ENCODE measurements around the gene ECHDC1. TPM values are rescaled to one million over a fixed set of nuclear protein-coding genes. Genes with fewer than 3 reads are reported as not detected.
"Not testable (repeated sequence)": the region's sequence is repeated elsewhere in the genome, so short reads cannot be mapped to it uniquely, and the experiment has no call there.

The ECHDC1 gene
- total RNA-seq, 1 experiment from 2014 or later: 102 TPM

DNA sequence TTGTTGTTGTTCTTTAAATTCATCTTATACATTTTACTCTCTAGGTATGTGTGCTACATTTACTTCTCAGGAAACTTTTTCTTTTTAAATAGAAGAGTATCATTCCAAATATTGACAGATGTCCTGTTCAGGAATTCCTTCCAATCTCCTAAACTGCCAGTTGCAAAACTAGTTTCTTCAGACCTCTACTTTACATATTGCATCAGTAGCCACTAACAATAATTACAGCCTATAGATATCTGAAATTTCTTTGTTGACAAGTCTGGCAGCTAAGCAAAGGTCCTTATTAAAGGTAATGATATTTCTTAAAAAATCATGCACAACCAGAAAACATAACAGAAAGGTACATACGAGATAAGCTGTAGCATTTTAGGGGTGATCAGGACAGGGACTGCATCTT, 4.5 kb downstream of the ECHDC1 start:
- POLR2A ChIA-PET (ENCODE audit: low non-redundant PET): no interaction called here
- no peaks in the 10 kb centered on the region for H3K9me3 ChIP-seq (ENCODE audit: low read depth, low read length, poor library complexity, severe bottlenecking)
- intact Hi-C loops (cut with micrococcal nuclease; ENCODE audit: unreplicated experiment): no loop called here
- no peak for DNase-seq (ENCODE audit: low spot score)
- no peaks in the 10 kb centered on the region for H3K36me3 ChIP-seq (ENCODE audit: insufficient read depth, low read length, poor library complexity, severe bottlenecking)
- no peaks in the 10 kb centered on the region for H3K27me3 ChIP-seq (replicated peaks; ENCODE audit: insufficient read depth, low read depth, low read length, poor library complexity)
- peaks cover 26% of the 10 kb centered on the region for H3K4me1 ChIP-seq (ENCODE audit: insufficient read depth, low read length, poor library complexity, severe bottlenecking)
- TF ChIP-seq EZH2 (IDR thresholded peaks at IDR 0.05; ENCODE audit: borderline replicate concordance, low read depth, low read length, poor library complexity, severe bottlenecking): no peak
- TF ChIP-seq CTCF (conservative IDR thresholded peaks at IDR 0.05; ENCODE audit: low read depth, low read length): no peak
- H3K4me3 ChIP-seq (ENCODE audit: low read depth, low read length, poor library complexity, severe bottlenecking): no peak overlapping the region
- H3K27ac ChIP-seq (ENCODE audit: low read depth, low read length, poor library complexity, severe bottlenecking): no peak overlapping the region
- no TSS peak for BruUV-seq (replicated peaks)
- CTCF ChIA-PET: interaction anchor here (0.5 kb wide), 1 partner anchor 177 kb away, joined by 11 read pairs; no protein-coding TSS in a partner anchor

- Histone ChIP-seq H3K36me3 (ENCODE audit: insufficient read depth, low read length, poor library complexity, severe bottlenecking) (peaks cover 14% of the 10 kb centered on the region), H3K4me3 (ENCODE audit: low read depth, low read length, poor library complexity, severe bottlenecking) (no peak overlapping the region), H3K27me3 (replicated peaks; ENCODE audit: insufficient read depth, low read depth, low read length, poor library complexity) (no peaks in the 10 kb centered on the region), H3K27ac (ENCODE audit: low read depth, low read length, poor library complexity, severe bottlenecking) (no peak overlapping the region), H3K9me3 (ENCODE audit: low read depth, low read length, poor library complexity, severe bottlenecking) (no peaks in the 10 kb centered on the region), H3K4me1 (ENCODE audit: insufficient read depth, low read length, poor library complexity, severe bottlenecking) (no peaks in the 10 kb centered on the region)
- no TSS peak for BruUV-seq (replicated peaks)
- intact Hi-C loops (cut with micrococcal nuclease; ENCODE audit: unreplicated experiment): no loop called here
- no peak for TF ChIP-seq EZH2 (IDR thresholded peaks at IDR 0.05; ENCODE audit: borderline replicate concordance, low read depth, low read length, poor library complexity, severe bottlenecking)
- TF ChIP-seq CTCF (conservative IDR thresholded peaks at IDR 0.05; ENCODE audit: low read depth, low read length): no peak
- POLR2A ChIA-PET (ENCODE audit: low non-redundant PET): no interaction called here
- DNase-seq (ENCODE audit: low spot score): no peak
- CTCF ChIA-PET: no interaction called here
Measured at GRCh38 chr6:127332383-127332961, 10.9 kb downstream of the ECHDC1 start.

DNA sequence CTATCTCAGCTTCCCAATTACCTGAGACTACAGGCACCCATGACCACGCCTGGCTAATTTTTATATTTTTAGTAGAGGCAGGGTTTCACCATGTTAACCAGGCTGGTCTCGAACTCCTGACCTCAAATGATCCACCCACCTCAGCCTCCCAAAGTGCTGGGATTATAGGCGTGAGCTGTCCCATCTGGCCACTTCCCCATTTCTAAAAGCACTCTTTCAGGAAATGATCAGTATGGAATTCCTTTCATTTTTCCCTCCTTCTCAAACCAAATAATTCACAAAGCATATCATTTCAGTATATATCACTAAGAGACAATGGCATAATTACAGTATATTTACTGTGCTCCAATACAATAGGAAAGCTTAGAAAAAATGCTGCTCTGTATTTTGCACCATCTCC, 12.2 kb downstream of the ECHDC1 start:
- BruUV-seq (replicated peaks); POLR2A ChIA-PET (ENCODE audit: low non-redundant PET); H3K9me3 ChIP-seq (ENCODE audit: low read depth, low read length, poor library complexity, severe bottlenecking); CTCF ChIA-PET; H3K27me3 ChIP-seq (replicated peaks; ENCODE audit: insufficient read depth, low read depth, low read length, poor library complexity); H3K4me3 ChIP-seq (ENCODE audit: low read depth, low read length, poor library complexity, severe bottlenecking); intact Hi-C loops (cut with micrococcal nuclease; ENCODE audit: unreplicated experiment); H3K4me1 ChIP-seq (ENCODE audit: insufficient read depth, low read length, poor library complexity, severe bottlenecking); H3K27ac ChIP-seq (ENCODE audit: low read depth, low read length, poor library complexity, severe bottlenecking); DNase-seq (ENCODE audit: low spot score): not testable (repeated sequence)
- peaks cover 15% of the 10 kb centered on the region for H3K36me3 ChIP-seq (ENCODE audit: insufficient read depth, low read length, poor library complexity, severe bottlenecking)

- CTCF ChIA-PET: no interaction called here
- Histone ChIP-seq H3K4me1 (ENCODE audit: insufficient read depth, low read length, poor library complexity, severe bottlenecking) (no peaks in the 10 kb centered on the region), H3K27ac (ENCODE audit: low read depth, low read length, poor library complexity, severe bottlenecking) (no peak overlapping the region), H3K4me3 (ENCODE audit: low read depth, low read length, poor library complexity, severe bottlenecking) (no peak overlapping the region), H3K27me3 (replicated peaks; ENCODE audit: insufficient read depth, low read depth, low read length, poor library complexity) (no peaks in the 10 kb centered on the region), H3K9me3 (ENCODE audit: low read depth, low read length, poor library complexity, severe bottlenecking) (no peaks in the 10 kb centered on the region), H3K36me3 (ENCODE audit: insufficient read depth, low read length, poor library complexity, severe bottlenecking) (peaks cover 31% of the 10 kb centered on the region)
- TF ChIP-seq EZH2 (IDR thresholded peaks at IDR 0.05; ENCODE audit: borderline replicate concordance, low read depth, low read length, poor library complexity, severe bottlenecking) (no peak), CTCF (conservative IDR thresholded peaks at IDR 0.05; ENCODE audit: low read depth, low read length) (no peak)
- no peak for DNase-seq (ENCODE audit: low spot score)
- POLR2A ChIA-PET (ENCODE audit: low non-redundant PET): no interaction called here
- intact Hi-C loops (cut with micrococcal nuclease; ENCODE audit: unreplicated experiment): no loop called here
- no TSS peak for BruUV-seq (replicated peaks)
Measured at GRCh38 chr6:127328043-127328609, 15.3 kb downstream of the ECHDC1 start.
